ENCODE data around the gene ARAP2.

The ARAP2 gene

DNA sequence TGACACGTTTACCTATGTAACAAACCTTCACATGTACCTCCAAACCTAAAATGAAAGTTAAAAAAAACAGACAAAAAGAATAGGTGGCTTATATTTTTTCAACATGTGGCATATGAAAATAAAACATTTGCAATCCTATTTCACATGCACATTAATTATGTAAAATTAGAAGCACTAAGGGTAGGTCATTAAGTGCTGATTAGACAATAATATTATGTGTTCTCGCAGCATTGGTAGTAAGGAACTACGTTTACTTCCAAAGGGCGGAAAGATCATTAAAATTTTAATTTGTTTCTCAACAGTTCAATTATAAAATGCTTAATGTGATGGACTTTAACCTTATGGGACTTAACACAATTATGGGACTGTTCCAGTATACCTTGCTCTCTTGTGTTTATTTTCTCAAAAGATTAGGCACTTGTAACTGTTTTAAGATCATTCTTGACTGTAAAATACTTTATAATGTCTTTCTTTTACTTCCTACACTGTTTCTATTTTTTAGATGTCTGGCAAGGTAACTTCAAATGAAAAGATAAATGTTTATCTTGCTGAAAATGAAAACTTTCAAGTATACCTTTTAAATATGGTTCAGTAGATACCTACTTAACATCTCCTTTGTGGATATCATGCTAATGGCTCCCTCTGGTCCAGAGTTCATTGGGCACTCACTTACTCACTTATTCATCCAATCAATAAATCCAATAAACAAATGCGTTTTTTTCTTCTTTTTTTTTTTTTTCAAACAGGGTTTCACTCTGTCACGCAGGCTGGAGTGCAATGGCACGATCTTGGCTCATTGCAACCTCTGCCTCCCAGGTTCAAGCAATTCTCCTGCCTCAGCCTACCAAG is 202.0 kb downstream of the ARAP2 start:
- DNase-seq (ENCODE audit: low read depth, low spot score), result no peak

DNA sequence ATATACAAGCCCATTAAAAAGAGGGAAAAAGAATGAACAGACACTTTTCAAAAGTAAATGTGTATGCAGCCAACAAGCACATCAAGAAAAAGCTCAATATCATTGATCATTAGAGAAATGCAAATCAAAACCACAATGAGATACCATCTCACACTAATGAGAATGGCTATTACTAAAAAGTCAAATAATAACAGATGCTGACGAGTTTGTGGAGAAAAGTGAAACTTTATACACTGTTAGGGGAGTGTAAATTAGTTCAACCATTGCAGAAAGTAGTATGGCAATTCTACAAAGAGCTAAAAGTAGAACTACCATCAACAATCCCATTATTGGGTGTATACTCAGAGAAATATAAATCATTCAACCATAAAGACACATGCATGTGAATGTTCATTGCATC is 203.0 kb downstream of the ARAP2 start:
- DNase-seq (ENCODE audit: low read depth, low spot score), result no peak

- no peak for DNase-seq (ENCODE audit: low read depth, low spot score)
Measured at GRCh38 chr4:36039026-36039425, 205.3 kb downstream of the ARAP2 start.

GRCh38 chr4:36038491-36038890 is 205.8 kb downstream of the ARAP2 start:
- DNase-seq (ENCODE audit: low read depth, low spot score), result no peak

GRCh38 chr4:36037127-36037526 is 207.2 kb downstream of the ARAP2 start:
- no peak for DNase-seq (ENCODE audit: low read depth, low spot score)

GRCh38 chr4:36029951-36030350 is 214.4 kb downstream of the ARAP2 start:
- no peak for DNase-seq (ENCODE audit: low read depth, low spot score)

DNA sequence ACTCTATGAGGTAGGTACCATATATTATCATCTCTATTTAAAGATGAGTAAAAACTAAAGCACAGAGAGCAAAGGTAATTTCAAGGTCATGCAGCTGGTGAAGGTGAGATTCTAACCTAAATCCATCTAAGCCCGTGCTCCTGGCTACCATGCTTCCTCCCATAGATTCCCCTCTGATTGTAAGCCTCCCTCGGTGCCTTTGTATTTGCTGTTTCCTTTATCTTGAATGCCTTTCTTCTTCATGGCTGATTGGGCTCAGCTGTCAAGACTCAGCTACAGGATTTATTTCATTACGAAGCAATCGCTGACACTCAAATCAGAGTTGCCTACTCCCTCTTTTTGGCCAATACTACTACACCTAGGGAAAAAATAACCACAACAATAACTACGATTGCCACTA is 217.1 kb downstream of the ARAP2 start:
- DNase-seq (ENCODE audit: low read depth, low spot score), result no peak

DNA sequence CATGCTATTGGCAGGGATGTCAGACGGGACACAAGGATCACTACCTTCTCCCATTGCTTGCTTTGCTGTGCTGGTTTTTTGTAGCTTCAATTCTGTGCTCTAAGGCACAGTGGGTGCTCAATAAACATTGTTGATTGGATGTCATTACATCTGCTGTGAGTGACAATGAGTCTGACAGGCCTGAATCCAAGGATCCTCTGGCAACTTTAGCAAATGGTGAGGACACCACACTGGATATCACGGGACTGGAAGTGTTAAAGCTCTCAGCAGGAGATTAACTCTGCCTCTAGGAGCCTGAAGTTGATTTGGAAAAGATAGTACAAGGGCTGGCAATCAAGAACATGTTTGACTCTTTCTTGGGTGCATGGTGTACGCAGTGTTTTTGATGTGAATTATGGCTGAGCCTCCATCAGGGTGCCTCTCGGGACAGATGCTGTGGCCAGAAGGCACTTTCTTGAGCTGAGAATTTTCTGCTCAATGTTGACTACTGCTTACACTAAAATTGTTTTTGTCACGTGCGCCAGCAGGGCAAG is 217.9 kb downstream of the ARAP2 start:
- DNase-seq (ENCODE audit: low read depth, low spot score), result peak; percentile 1

GRCh38 chr4:36024901-36025660 is 219.2 kb downstream of the ARAP2 start:
- no peak for DNase-seq (ENCODE audit: low read depth, low spot score)

- no peak for DNase-seq (ENCODE audit: low read depth, low spot score)
Measured at GRCh38 chr4:36020351-36020750, 224.0 kb downstream of the ARAP2 start.

Data from ELF-1 (cell line).